ENCODE results near the gene EDN3.

EDN3 gene

DNA sequence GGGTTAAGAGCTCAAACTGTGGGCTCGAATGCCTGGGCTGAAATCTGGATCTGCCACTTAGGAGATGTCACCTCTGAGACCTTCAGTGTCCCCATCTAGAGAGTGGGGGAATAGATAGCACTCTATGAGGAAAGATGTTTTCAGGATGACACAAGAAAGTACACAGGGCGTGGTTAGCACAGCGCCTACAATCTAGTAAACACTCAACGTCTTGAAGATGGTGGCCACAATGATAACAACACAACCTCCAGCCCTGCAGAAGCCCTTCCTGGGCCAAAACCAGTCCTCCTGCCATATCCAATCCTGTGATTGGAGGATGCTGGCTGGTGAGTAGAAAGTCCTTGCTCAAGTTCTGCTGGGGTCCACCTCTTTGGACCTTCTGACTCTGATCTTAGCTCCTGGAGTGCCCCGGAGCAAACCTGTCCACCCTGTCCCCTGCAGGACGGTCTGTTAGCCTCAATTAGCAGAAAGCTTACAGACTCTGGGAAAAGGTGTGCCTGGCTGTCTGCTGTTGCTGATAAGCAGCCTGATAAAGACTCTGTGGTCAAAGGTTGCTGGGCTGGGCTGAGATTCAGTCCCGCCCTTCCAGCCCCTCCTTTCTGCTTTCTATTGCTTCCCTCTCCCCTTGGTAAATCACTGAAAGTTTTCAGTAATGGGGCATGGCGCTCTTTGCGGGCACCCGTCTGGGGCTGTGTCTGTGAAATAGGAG is 8.2 kb downstream of the EDN3 start:
- DNase-seq (ENCODE audit: low read depth in 3 of 3): no peak

DNA sequence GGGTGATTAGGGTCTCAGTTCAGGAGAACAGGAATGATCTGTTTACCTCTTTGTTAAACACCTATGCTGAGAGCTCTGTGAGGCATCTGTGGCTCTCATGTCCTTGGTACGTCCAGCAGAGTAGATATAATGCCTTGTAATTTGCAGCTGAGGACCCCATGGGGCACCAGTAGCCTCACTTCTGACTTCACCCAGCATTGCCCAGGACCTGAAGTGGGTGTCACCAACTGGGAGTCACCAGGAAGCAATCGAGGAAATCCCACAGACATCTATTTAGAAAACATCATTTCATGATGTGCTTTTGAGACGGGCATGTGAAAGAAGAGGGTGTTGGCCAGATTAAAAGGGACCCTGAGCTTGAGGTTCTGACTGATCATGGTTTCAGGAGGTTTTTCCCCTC is 8.8 kb downstream of the EDN3 start:
- DNase-seq (ENCODE audit: low read depth in 3 of 3): no peak

DNA sequence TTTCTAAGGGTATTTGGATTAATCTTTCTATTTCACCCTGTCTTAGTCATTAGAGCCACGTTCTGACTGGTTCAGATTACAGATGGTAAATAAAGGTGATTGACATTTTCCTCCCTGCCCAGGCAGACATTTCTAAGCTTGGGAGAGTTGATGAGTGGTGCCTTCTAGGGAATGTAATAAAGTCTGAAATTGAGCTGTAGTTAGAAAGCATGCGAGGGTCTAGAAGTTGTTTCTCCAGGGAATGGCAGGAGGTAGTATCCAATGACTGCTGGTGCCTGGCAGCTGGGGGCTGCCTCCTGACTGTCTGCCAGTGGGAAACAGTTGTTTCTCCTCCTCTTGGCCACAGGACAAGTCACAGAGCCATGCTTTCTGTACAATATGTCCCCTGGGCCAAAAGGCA is 14.6 kb downstream of the EDN3 start:
- DNase-seq (ENCODE audit: low read depth in 3 of 3): no peak

- DNase-seq (ENCODE audit: low read depth in 3 of 3): no peak
Measured at GRCh38 chr20:59316911-59317731, 16.7 kb downstream of the EDN3 start.

- DNase-seq (ENCODE audit: low read depth in 3 of 3): no peak
Measured at GRCh38 chr20:59318201-59318790, 17.9 kb downstream of the EDN3 start.

DNA sequence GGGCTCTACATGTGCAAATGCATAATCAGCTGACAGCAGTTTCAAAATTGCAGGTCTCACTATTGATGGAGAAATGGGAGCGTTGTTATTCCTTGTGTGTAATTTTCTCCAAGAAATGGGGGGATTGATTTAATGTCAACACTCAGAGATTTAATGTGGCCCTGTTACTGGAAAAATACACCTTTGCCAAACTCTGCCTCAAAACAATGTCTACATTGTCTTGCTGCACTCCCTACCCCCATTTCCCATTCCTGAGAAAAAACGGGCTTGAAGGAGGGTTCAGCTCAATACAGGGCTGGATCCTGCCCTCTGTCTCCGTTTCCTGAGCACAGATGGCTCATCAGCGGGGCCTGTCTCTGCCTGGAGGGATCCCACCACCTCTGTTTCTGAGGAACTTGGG is 18.4 kb downstream of the EDN3 start:
- no peak for DNase-seq (ENCODE audit: low read depth in 3 of 3)

GRCh38 chr20:59320426-59320825 is 20.0 kb downstream of the EDN3 start:
- no peak for DNase-seq (ENCODE audit: low read depth in 3 of 3)

DNA sequence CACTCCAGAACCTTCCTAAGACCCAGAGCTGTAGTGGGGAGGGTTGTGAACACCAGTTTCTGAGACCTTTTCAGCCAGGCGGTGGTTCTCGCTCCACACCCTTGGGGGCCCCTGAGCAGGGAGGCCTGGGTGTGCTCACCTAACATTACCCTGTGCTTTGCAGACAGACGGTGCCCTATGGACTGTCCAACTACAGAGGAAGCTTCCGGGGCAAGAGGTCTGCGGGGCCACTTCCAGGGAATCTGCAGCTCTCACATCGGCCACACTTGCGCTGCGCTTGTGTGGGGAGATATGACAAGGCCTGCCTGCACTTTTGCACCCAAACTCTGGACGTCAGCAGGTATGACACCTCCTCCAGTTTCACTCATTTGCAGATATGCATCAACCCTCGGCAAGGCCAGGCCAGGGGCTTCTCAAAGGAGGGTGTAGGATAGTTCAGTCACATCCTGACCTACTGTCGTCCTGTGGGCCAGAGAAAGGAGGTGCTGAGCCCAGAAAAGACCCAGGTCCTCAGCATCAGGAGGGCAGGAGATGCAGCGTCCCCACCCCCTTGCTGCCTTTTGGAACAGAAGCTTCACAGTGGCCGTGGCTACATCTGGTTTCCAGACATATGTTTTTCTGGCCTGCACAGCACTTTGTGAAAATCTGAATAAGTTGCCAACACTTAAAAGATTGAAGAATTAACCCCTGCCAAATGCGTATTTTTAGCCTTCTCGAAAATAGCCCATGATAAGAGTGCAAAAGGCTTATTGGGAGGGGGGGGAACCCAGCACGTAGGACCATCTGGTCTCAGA is 20.6 kb downstream of the EDN3 start:
- no peak for DNase-seq (ENCODE audit: low read depth in 3 of 3)

GRCh38 chr20:59322081-59322480 is 21.7 kb downstream of the EDN3 start:
- no peak for DNase-seq (ENCODE audit: low read depth in 3 of 3)

DNA sequence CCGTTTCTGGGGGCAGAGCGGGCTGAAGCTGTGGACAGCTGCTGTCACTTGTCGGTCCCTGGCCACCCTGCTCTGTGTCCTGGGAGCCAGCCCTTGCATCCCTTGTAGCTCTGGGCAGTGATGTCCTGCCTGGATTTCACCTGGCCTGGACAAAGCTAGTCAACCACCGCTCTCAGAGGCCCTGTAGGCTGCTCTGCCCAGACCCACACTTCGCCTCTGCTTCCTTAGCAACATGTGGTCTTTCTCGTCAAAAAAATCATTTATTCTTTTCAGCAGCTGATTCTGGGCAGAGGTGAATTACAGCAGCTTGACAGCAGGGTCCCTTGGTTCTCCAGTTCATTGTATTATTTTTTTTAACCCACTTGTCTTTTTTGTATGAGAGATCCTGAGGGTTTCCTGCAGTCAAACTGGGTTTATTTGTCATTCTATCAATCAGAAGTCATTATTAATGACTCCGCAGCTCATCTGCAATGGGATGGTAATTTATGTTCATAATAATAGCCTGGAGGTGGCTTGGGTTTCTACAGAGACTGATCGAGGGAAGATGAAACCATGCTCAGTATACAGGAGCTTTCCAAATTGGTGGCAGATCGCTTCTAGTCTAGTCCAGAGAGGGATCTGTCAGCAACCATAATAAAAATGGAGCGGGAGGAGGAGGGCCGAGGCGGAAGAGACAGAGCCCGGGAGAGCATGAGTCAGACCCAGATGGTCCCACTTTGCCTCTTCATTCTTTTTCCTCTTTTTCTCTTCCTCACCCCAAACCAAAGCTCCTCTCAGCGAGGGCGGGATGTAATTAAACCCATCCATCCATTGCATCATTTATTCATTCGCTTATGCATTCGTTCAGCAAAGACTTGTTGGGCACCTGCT is 22.4 kb downstream of the EDN3 start:
- DNase-seq (ENCODE audit: low read depth in 3 of 3): no peak

DNA sequence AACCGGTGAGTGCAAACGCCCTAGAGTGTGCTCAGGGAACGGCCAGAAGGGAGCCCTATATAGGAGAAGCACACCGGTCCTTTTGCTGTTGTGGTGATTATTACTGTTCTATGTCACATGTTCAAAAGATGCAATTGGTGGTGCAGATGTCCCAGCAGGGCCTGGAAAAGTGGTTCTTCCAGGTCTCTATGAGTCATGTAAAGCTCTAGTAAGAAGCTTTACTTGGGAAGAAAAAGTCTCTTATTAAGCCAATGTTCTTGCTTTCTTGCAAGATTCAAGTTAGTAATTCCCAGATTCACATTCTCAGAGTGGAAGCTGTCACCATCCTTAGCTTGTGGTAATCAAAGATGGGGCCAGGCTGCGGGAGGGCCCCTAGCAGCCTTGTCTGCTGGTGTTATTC is 23.3 kb downstream of the EDN3 start:
- no peak for DNase-seq (ENCODE audit: low read depth in 3 of 3)

- DNase-seq (ENCODE audit: low read depth in 3 of 3): no peak
Measured at GRCh38 chr20:59324521-59325141, 24.2 kb downstream of the EDN3 start.

DNA sequence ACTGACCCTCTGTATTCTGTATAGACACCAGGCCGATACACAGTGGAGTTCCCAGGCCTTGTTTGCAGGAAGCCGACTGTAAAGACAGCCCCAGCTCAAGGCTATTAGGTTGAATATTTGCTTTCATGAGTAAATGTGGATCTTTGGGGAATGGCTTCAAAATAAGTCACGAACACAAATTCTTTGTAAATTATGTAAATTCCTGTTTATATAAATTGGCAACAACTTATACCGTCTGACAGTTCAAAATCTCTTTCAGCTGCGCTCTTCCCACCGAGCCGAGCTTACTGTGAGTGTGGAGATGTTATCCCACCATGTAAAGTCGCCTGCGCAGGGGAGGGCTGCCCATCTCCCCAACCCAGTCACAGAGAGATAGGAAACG is 24.7 kb downstream of the EDN3 start:
- DNase-seq (ENCODE audit: low read depth in 3 of 3): no peak

DNA sequence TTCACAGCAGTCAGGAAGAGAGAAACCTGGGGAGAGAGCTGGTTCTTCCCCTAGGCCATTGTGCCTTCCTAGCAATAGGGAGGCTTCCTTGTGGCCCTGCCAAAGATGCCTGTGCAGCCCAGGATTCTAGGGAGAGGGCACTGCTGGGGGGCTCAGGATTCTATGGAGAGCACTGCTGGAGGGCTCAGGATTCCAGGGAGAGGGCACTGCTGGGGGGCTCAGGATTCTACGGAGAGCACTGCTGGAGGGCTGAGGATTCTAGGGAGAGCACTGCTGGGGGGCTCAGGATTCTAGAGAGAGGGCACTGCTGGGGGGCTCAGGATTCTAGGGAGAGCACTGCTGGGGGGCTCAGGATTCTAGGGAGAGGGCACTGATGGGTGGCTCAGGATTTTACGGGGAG is 25.8 kb downstream of the EDN3 start:
- no peak for DNase-seq (ENCODE audit: low read depth in 3 of 3)

- no peak for DNase-seq (ENCODE audit: low read depth in 3 of 3)
Measured at GRCh38 chr20:59328071-59328470, 27.7 kb downstream of the EDN3 start.

DNA sequence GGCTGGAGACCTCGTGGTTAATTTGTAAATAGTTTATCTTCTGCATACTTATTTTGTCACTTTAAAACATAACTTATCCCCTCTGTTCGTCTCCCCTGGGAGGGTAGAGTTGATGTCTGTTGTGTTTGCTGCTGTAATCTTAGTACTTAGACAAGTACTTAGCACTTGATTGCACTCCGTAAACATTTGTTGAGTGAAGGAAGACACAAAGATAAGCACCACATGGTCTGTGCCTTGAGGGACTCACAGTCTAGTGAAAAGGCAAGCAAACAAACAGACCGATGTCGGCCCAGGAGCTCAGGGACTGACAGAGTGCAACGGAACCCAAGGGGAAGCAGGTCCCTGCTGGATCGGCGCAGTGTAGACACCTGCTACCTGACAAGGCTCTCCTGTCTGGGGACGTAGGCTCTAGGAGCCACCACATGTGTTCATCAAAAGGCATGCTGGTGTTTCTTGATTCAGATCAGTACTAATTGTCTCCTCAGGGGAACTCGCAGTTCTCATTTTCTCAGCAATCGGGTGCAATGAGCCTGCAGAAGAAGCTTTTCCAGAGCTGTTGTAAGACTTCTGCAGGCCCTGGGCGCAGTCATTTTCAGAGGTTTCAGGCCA is 31.4 kb downstream of the EDN3 start:
- no peak for DNase-seq (ENCODE audit: low read depth in 3 of 3)

GRCh38 chr20:59333260-59333845 is 32.9 kb downstream of the EDN3 start:
- DNase-seq (ENCODE audit: low read depth in 3 of 3): no peak

DNA sequence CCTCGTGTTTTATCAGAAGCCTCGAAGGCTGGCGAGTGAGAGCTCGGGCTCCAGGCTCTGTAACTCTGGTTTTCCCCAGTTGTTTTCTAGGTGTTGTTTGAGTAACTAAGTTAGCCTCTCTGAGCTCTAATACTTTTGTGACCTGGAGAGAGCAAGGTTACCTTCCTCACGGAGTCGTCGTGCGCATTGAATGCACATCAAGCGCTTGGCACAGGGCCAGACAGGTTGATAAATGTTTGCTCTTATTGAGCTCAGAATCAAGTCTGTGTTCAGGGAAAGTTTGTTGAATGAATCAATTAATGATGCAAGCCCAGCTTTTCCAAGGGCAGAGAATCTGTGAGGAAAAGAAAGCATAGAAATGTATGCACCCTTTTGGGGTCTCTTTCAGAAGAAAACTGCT is 33.5 kb downstream of the EDN3 start:
- DNase-seq (ENCODE audit: low read depth in 3 of 3): no peak

- DNase-seq (ENCODE audit: low read depth in 3 of 3): no peak
Measured at GRCh38 chr20:59334651-59335300, 34.4 kb downstream of the EDN3 start.
